Retina (tissue), 1 donor: ENCODE measurements around the gene IGFBP1.
A peak's percentile ranks its signal among the peaks of the same experiment; 100 is the strongest.

Experiments
- DNase-seq: peaks from one replicate; pipeline ENCODE4 v3.0.0-alpha.2; 2016

IGFBP1 gene

GRCh38 chr7:45881759-45882464, 6.4 kb upstream of the IGFBP1 start:
- DNase-seq = no peak

GRCh38 chr7:45882465-45882810, 5.8 kb upstream of the IGFBP1 start:
- no peak for DNase-seq

- DNase-seq = no peak
These were observed 4.2 kb upstream of the IGFBP1 start for GRCh38 chr7:45884136-45884535.

GRCh38 chr7:45885264-45885882, 2.9 kb upstream of the IGFBP1 start:
- DNase-seq = no peak

GRCh38 chr7:45886931-45887667, 1.2 kb upstream of the IGFBP1 start:
- DNase-seq = no peak

GRCh38 chr7:45888993-45889366, 692 bp downstream of the IGFBP1 start:
- DNase-seq = peak; percentile 25

GRCh38 chr7:45889367-45890067, 1.2 kb downstream of the IGFBP1 start:
- no peak for DNase-seq

- DNase-seq = no peak
These were observed 2.0 kb downstream of the IGFBP1 start for GRCh38 chr7:45890125-45890901.

- DNase-seq = no peak
These were observed 2.7 kb downstream of the IGFBP1 start for GRCh38 chr7:45890902-45891461.

GRCh38 chr7:45891462-45892402, 3.4 kb downstream of the IGFBP1 start:
- DNase-seq = no peak

GRCh38 chr7:45892407-45893035, 4.2 kb downstream of the IGFBP1 start:
- DNase-seq = no peak

- no peak for DNase-seq
These were observed 5.2 kb downstream of the IGFBP1 start for GRCh38 chr7:45893374-45893995.

GRCh38 chr7:45893996-45894664, 5.8 kb downstream of the IGFBP1 start:
- DNase-seq = no peak

GRCh38 chr7:45894665-45895062, 6.4 kb downstream of the IGFBP1 start:
- no peak for DNase-seq

GRCh38 chr7:45897042-45897690, 8.9 kb downstream of the IGFBP1 start:
- DNase-seq = no peak

GRCh38 chr7:45898222-45898621, 9.9 kb downstream of the IGFBP1 start:
- DNase-seq = no peak

GRCh38 chr7:45901566-45901965, 13.3 kb downstream of the IGFBP1 start:
- no peak for DNase-seq

GRCh38 chr7:45902820-45903219, 14.5 kb downstream of the IGFBP1 start:
- DNase-seq = no peak

- no peak for DNase-seq
These were observed 21.3 kb downstream of the IGFBP1 start for GRCh38 chr7:45909561-45909960.
